HCT116 (cell line): ENCODE results near the gene MZT2B. TPM values are rescaled to one million over a fixed set of nuclear protein-coding genes. Genes with fewer than 3 reads are reported as not detected.
"Not testable (repeated sequence)": the region's sequence is repeated elsewhere in the genome, so short reads cannot be mapped to it uniquely, and the experiment has no call there.

Source experiments
- ATAC-seq: fragments of 200-7000 bp; cut with Tn5 transposase; 2 replicates; pipeline ENCODE4 v1.9.1; 2020; ENCODE audit warnings: mild to moderate bottlenecking, moderate library complexity
- BruUV-seq: library from RNA; stranded (reverse); fragments of 400-500 nt; replicated peaks from 2 replicates; lab custom pipeline; 2021; lab: Mats Ljungman, UMichigan
- CTCF ChIA-PET: fragments of 300-600 bp; sonication (Branson Sonifier 250); formaldehyde crosslinking; loops from one replicate; lab custom pipeline; 2021; ENCODE audit warnings: antibody characterized with exemption; lab: Charles Lee
- POLR2A ChIA-PET: fragments of 300-600, 350-600 bp; sonication (Branson Sonifier 250); formaldehyde crosslinking; loops from one replicate; lab custom pipeline; 2021; ENCODE audit warnings: antibody characterized with exemption; lab: Charles Lee
- RAD21 ChIA-PET, 2 experiments: fragments of 300-600 bp; sonication (Branson Sonifier 250); formaldehyde crosslinking; loops; one replicate each; lab custom pipeline; 2023; ENCODE audit warnings: low total read pairs in 2 of 2; ENCODE audit not compliant: uncharacterized antibody in 2 of 2, unreplicated experiment in 2 of 2, low non-redundant PET in 1 of 2; lab: Charles Lee
- DNase-seq: peaks from one replicate; pipeline ENCODE4 v3.0.0-alpha.2; 2010; ENCODE audit warnings: low read depth, low spot score
- H2AFZ ChIP-seq: fragments of 200-600 bp; shearing (Covaris generic), sonication (generic); 2 replicates; pipeline ENCODE4 v1.6.1; 2017; ENCODE audit warnings: low read depth, mixed run types, mixed read lengths, antibody characterized with exemption, low read length; ENCODE audit not compliant: poor library complexity, severe bottlenecking
- H3K27ac ChIP-seq: 2 replicates; pipeline ENCODE4 v1.5.1; 2012; ENCODE audit warnings: low read depth, low read length
- H3K27me3 ChIP-seq: fragments of 200-600 bp; sonication (generic); 2 replicates; pipeline ENCODE4 v1.6.1; 2016; ENCODE audit warnings: mixed run types, low read length, mixed read lengths; ENCODE audit not compliant: insufficient read depth
- H3K36me3 ChIP-seq, 2 experiments: fragments of 200-500 bp in 1 of 2; fragments of 200-600 bp in 1 of 2; sonication (Bioruptor generic) in 1 of 2; sonication (generic) in 1 of 2; 2 replicates each; pipeline versions ENCODE4 v1.5.1 to v1.6.1; 2014 to 2016; ENCODE audit warnings: low read length in 2 of 2, inconsistent platforms in 1 of 2, mixed read lengths in 1 of 2, mixed run types in 1 of 2; ENCODE audit not compliant: insufficient read depth in 2 of 2, control insufficient read depth in 1 of 2
- H3K4me1 ChIP-seq, 2 experiments: fragments of 200-600 bp in 1 of 2; sonication (generic) in 1 of 2; 2 replicates each; pipeline versions ENCODE4 v1.5.1 to v1.6.1; 2012 to 2017; ENCODE audit warnings: low read length in 2 of 2, inconsistent platforms in 1 of 2, mild to moderate bottlenecking in 1 of 2, mixed read lengths in 1 of 2, mixed run types in 1 of 2, moderate library complexity in 1 of 2; ENCODE audit not compliant: insufficient read depth in 2 of 2, control insufficient read depth in 1 of 2
- H3K4me2 ChIP-seq: fragments of 200-600 bp; sonication (generic); 2 replicates; pipeline ENCODE4 v1.6.1; 2017; ENCODE audit warnings: mixed run types, low read length, mixed read lengths
- H3K4me3 ChIP-seq, 2 experiments: fragments of 200-600 bp in 1 of 2; sonication (generic) in 1 of 2; replicated peaks in 1 of 2; 2 replicates each; pipeline ENCODE4 v1.5.1; 2011 to 2016; ENCODE audit warnings: low read length in 2 of 2, control low read depth in 1 of 2, low read depth in 1 of 2, mild to moderate bottlenecking in 1 of 2, mixed read lengths in 1 of 2, mixed run types in 1 of 2
- H3K79me2 ChIP-seq: fragments of 200-600 bp; sonication (generic); 2 replicates; pipeline ENCODE4 v1.6.1; 2017; ENCODE audit warnings: mild to moderate bottlenecking, mixed run types, low read length, moderate library complexity, mixed read lengths; ENCODE audit not compliant: insufficient read depth
- H3K9ac ChIP-seq: fragments of 200-600 bp; sonication (generic); 2 replicates; pipeline ENCODE4 v1.6.1; 2016; ENCODE audit warnings: low read length, mixed read lengths
- H3K9me2 ChIP-seq: fragments of 200-600 bp; sonication (generic), shearing (Covaris generic); 2 replicates; pipeline ENCODE4 v1.6.1; 2017; ENCODE audit warnings: mixed run types, mild to moderate bottlenecking, moderate library complexity; ENCODE audit not compliant: insufficient read depth
- H3K9me3 ChIP-seq, 2 experiments: fragments of 200-500 bp in 1 of 2; fragments of 200-600 bp in 1 of 2; sonication (Bioruptor generic) in 1 of 2; sonication (generic) in 1 of 2; 2 replicates each; pipeline ENCODE4 v1.6.1; 2014 to 2017; ENCODE audit warnings: low read length in 2 of 2, mixed read lengths in 2 of 2, inconsistent platforms in 1 of 2, low read depth in 1 of 2, mild to moderate bottlenecking in 1 of 2, mixed run types in 1 of 2, moderate library complexity in 1 of 2; ENCODE audit not compliant: control insufficient read depth in 1 of 2, insufficient read depth in 1 of 2
- H4K20me1 ChIP-seq: fragments of 200-600 bp; sonication (generic), shearing (Covaris generic); 2 replicates; pipeline ENCODE4 v1.6.1; 2017; ENCODE audit warnings: mixed run types, mild to moderate bottlenecking, moderate library complexity; ENCODE audit not compliant: insufficient read depth
- ATF3 ChIP-seq: IDR thresholded peaks from 2 replicates; pipeline ENCODE4 v1.6.1; 2012
- CBX3 ChIP-seq: IDR thresholded peaks from 2 replicates; pipeline ENCODE4 v1.6.1; 2012; ENCODE audit warnings: low read depth
- CTCF ChIP-seq, 3 experiments: fragments of 200-600 bp in 1 of 3; sonication (generic) in 1 of 3; IDR thresholded peaks in 2 of 3; conservative IDR thresholded peaks in 1 of 3; 2 replicates each; pipeline ENCODE4 v1.5.1; 2012 to 2017; ENCODE audit warnings: low read depth in 2 of 3, low read length in 2 of 3, antibody characterized with exemption in 1 of 3, borderline replicate concordance in 1 of 3, control low read depth in 1 of 3, mild to moderate bottlenecking in 1 of 3, mixed read lengths in 1 of 3, mixed run types in 1 of 3, moderate library complexity in 1 of 3; ENCODE audit not compliant: insufficient read depth in 1 of 3
- EZH2 ChIP-seq: fragments of 200-600 bp; sonication (generic); IDR thresholded peaks from 2 replicates; pipeline ENCODE4 v1.6.1; 2017; ENCODE audit warnings: antibody characterized with exemption, mixed run types
- MAX ChIP-seq: IDR thresholded peaks from 2 replicates; pipeline ENCODE4 v1.6.1; 2012
- POLR2A ChIP-seq: IDR thresholded peaks from 2 replicates; pipeline ENCODE4 v1.7.0; 2011; ENCODE audit warnings: borderline replicate concordance; ENCODE audit not compliant: insufficient read depth, insufficient read length; ENCODE audit errors: extremely low read depth
- POLR2AphosphoS5 ChIP-seq: IDR thresholded peaks from 2 replicates; pipeline ENCODE4 v1.6.1; 2011; ENCODE audit warnings: mild to moderate bottlenecking, low read depth, low read length, moderate library complexity
- RAD21 ChIP-seq: IDR thresholded peaks from 2 replicates; pipeline ENCODE4 v1.6.1; 2012; ENCODE audit warnings: low read depth, mild to moderate bottlenecking
- SIN3A ChIP-seq: IDR thresholded peaks from 2 replicates; pipeline ENCODE4 v1.6.1; 2012; ENCODE audit warnings: low read depth
- SRF ChIP-seq: IDR thresholded peaks from 2 replicates; pipeline ENCODE4 v1.6.1; 2012; ENCODE audit warnings: low read depth
- TCF7L2 ChIP-seq: IDR thresholded peaks from 2 replicates; pipeline ENCODE4 v1.7.0; 2011; ENCODE audit warnings: borderline replicate concordance, inconsistent platforms; ENCODE audit not compliant: insufficient read depth, insufficient read length; ENCODE audit errors: extremely low read depth
- ZBTB33 ChIP-seq: IDR thresholded peaks from 2 replicates; pipeline ENCODE4 v1.6.1; 2011; ENCODE audit warnings: mild to moderate bottlenecking, low read length, moderate library complexity; ENCODE audit not compliant: insufficient replicate concordance; ENCODE audit errors: extremely low read depth
- ZFX ChIP-seq: fragments of 450-650 bp; IDR thresholded peaks from 2 replicates; pipeline ENCODE4 v1.6.1; 2017
- intact Hi-C: fragments of 100-400 bp; cut with micrococcal nuclease; formaldehyde crosslinking; loops from 2 replicates; pipeline ENCODE4 v1.10.0; 2022
- total RNA-seq: library from RNA; stranded (reverse); gene quantifications from one replicate; pipeline ENCODE4 v1.2.1, GENCODE V29; 2021; ENCODE audit not compliant: unreplicated experiment

MZT2B gene
- total RNA-seq, 1 experiment from 2014 or later, result 334 TPM

GRCh38 chr2:130182826-130183511 lies 907 bp downstream of the MZT2B start:
- Histone ChIP-seq H3K9ac (peak overlapping the region; percentile 98), H3K27ac (peak overlapping the region; percentile 55), H3K79me2 (peaks cover 56% of the 10 kb centered on the region), H3K4me2 (peak overlapping the region; percentile 78), H3K4me3 (peak overlapping the region; percentile 68 to 97), H3K4me1 (peaks cover 0 to 15% of the 10 kb centered on the region in 2 experiments; a peak in 1 of 4 replicates)
- H3K9me2 ChIP-seq, H4K20me1 ChIP-seq, H3K36me3 ChIP-seq, H2AFZ ChIP-seq, H3K27me3 ChIP-seq, H3K9me3 ChIP-seq, BruUV-seq, DNase-seq, POLR2A ChIA-PET, RAD21 ChIA-PET, CTCF ChIA-PET: not testable (repeated sequence)
- ATAC-seq, result peak; percentile 12
- intact Hi-C loops, result loop anchor here (5.0 kb wide), 1 partner anchor 59 kb away; no protein-coding TSS in a partner anchor

- peak overlapping the region; percentile 98 for H3K9ac ChIP-seq
- no peaks in the 10 kb centered on the region for H3K27me3 ChIP-seq
- RAD21 ChIA-PET, result no interaction called here
- peak overlapping the region; percentile 78 for H3K4me2 ChIP-seq
- BruUV-seq, result TSS peak; percentile 50
- intact Hi-C loops, result loop anchor here (5.0 kb wide), 1 partner anchor 59 kb away; no protein-coding TSS in a partner anchor
- peaks cover 4 to 6% of the 10 kb centered on the region in 2 experiments; a peak in 2 of 4 replicates for H3K36me3 ChIP-seq
- H4K20me1 ChIP-seq, result no peaks in the 10 kb centered on the region
- H2AFZ ChIP-seq, result no peak overlapping the region
- peaks cover 48% of the 10 kb centered on the region for H3K79me2 ChIP-seq
- H3K9me3 ChIP-seq, result no peaks in the 10 kb centered on the region
- CTCF ChIA-PET, result no interaction called here
- no peak for ATAC-seq
- peaks cover 0 to 15% of the 10 kb centered on the region in 2 experiments; a peak in 1 of 4 replicates for H3K4me1 ChIP-seq
- peak overlapping the region; percentile 55 for H3K27ac ChIP-seq
- POLR2A ChIA-PET, result no interaction called here
- H3K4me3 ChIP-seq, result peak overlapping the region; percentile 68 to 97
- DNase-seq, result no peak
- no peaks in the 10 kb centered on the region for H3K9me2 ChIP-seq
- no peak for TF ChIP-seq EZH2
- TF ChIP-seq MAX, result no peak
- TF ChIP-seq SIN3A, result no peak
- TF ChIP-seq TCF7L2, result no peak
- TF ChIP-seq ZBTB33, result no peak
- no peak for TF ChIP-seq ATF3
- TF ChIP-seq SRF, result no peak
- no peak for TF ChIP-seq POLR2A
- TF ChIP-seq CBX3, result no peak
- no peak for TF ChIP-seq POLR2AphosphoS5
- no peak for TF ChIP-seq RAD21
- TF ChIP-seq ZFX, result no peak
- no peak for TF ChIP-seq CTCF (IDR thresholded peaks at IDR 0.05 in 2 of 3, conservative IDR thresholded peaks at IDR 0.05 in 1 of 3; ENCODE audit: borderline replicate concordance in 1 of 3, insufficient read depth in 1 of 3, low read depth in 2 of 3, low read length in 2 of 3)
These were observed 1.7 kb downstream of the MZT2B start for GRCh38 chr2:130183512-130184373.
